HepG2 (cell line): Measurements from ENCODE around the gene LMCD1. TPM values are rescaled to one million over a fixed set of nuclear protein-coding genes. Genes with fewer than 3 reads are reported as not detected.

Source experiments
- ATAD3A ChIP-seq: sonication (generic); formaldehyde crosslinking; IDR thresholded peaks from 2 replicates; pipeline ENCODE4 v1.4.0; 2020; ENCODE audit warnings: missing genetic modification reagents
- GATAD2A ChIP-seq: IDR thresholded peaks from 2 replicates; pipeline ENCODE4 v1.6.1; 2016
- ISL2 ChIP-seq: sonication (generic); formaldehyde crosslinking; IDR thresholded peaks from 2 replicates; pipeline ENCODE4 v1.5.0; 2020; ENCODE audit warnings: missing genetic modification reagents
- PHF21A ChIP-seq: sonication (generic); formaldehyde crosslinking; IDR thresholded peaks from 2 replicates; pipeline ENCODE4 v1.5.0; 2020; ENCODE audit warnings: mild to moderate bottlenecking, missing genetic modification reagents
- ZFP36L2 ChIP-seq: sonication (generic); formaldehyde crosslinking; IDR thresholded peaks from 2 replicates; pipeline ENCODE4 v1.4.0; 2020; ENCODE audit warnings: missing genetic modification reagents
- ZFP62 ChIP-seq: sonication (generic); formaldehyde crosslinking; IDR thresholded peaks from 2 replicates; pipeline ENCODE4 v1.4.0; 2020; ENCODE audit warnings: missing genetic modification reagents
- ZNF234 ChIP-seq: sonication (generic); formaldehyde crosslinking; conservative IDR thresholded peaks from 2 replicates; pipeline ENCODE4 v1.5.1; 2020; ENCODE audit warnings: mild to moderate bottlenecking, missing genetic modification reagents
- ZNF484 ChIP-seq: sonication (generic); formaldehyde crosslinking; IDR thresholded peaks from 2 replicates; pipeline ENCODE4 v1.5.1; 2020; ENCODE audit warnings: mild to moderate bottlenecking, low read depth, missing genetic modification reagents, borderline replicate concordance
- polyA plus RNA-seq, 8 experiments: library from polyadenylated mRNA; depleted of rRNA in 3 of 8; stranded (reverse) in 7 of 8; unstranded in 1 of 8; fragments of >200 nt; fragmentation: Illumina TruSeq in 4 of 8; extraction: Trizol in 4 of 8; gene quantifications; 2 replicates each; pipeline versions ENCODE4 v1.2.1 to v1.2.3, GENCODE V29; 2011 to 2016; ENCODE audit warnings: low read depth in 4 of 8, missing spikeins in 1 of 8, mixed read lengths in 1 of 8; ENCODE audit not compliant: insufficient read depth in 1 of 8
- total RNA-seq, 5 experiments: library from RNA; depleted of rRNA; stranded (reverse); fragments of >200 nt; fragmentation: Illumina TruSeq; extraction: Trizol; gene quantifications; 2 replicates each; pipeline ENCODE4 v1.2.3, GENCODE V29; 2016; ENCODE audit warnings: low read depth in 1 of 5
- TF ChIP-seq, protein P1 (sequence below): sonication (generic); formaldehyde crosslinking; IDR thresholded peaks from 2 replicates; pipeline ENCODE4 v1.8.0; 2022; ENCODE audit warnings: low read depth, missing genetic modification reagents
- TF ChIP-seq, protein P2 (sequence below): sonication (generic); formaldehyde crosslinking; IDR thresholded peaks from 2 replicates; pipeline ENCODE4 v1.4.0; 2020; ENCODE audit warnings: missing genetic modification reagents
- TF ChIP-seq, protein P3 (sequence below): sonication (generic); formaldehyde crosslinking; IDR thresholded peaks from 2 replicates; pipeline ENCODE4 v1.5.1; 2020; ENCODE audit warnings: mild to moderate bottlenecking, missing genetic modification reagents, moderate library complexity
- TF ChIP-seq, protein P4 (sequence below): sonication (generic); formaldehyde crosslinking; IDR thresholded peaks from 2 replicates; pipeline ENCODE4 v1.4.0; 2020; ENCODE audit warnings: mild to moderate bottlenecking, missing genetic modification reagents
- TF ChIP-seq, protein P5 (sequence below): sonication (generic); formaldehyde crosslinking; IDR thresholded peaks from 2 replicates; pipeline ENCODE4 v1.4.0; 2020; ENCODE audit warnings: mild to moderate bottlenecking, low read depth, missing genetic modification reagents
- TF ChIP-seq, protein P6 (sequence below): sonication (generic); formaldehyde crosslinking; IDR thresholded peaks from 2 replicates; pipeline ENCODE4 v1.4.0; 2020; ENCODE audit warnings: low read depth, mild to moderate bottlenecking, missing genetic modification reagents

LMCD1 gene
- total and polyA plus RNA-seq, 2 of the 13 experiments (the other 11 are each of a cell fraction or from before 2014, with no cell fraction given): 6.2 to 7.1 TPM

DNA sequence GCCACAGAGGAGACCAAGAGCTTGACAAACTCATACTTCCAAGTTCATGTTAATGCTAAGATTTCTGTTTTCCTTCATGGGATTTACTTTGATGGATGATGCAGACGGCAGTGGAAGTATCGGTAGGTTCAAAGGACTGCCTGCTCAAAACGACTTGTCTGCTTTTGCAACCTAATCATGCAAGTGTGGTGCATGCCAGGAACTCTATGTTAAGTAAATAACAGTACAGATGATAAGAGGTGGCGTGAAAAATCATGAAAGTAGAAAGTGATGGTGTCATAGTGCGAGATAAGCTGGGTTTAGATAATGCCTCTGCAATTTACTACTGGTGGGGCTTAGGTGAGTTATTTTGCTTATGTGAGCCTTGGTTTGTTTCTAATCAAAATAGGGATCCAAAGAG lies 14.7 kb upstream of the LMCD1 start (continued):
- no peak for TF ChIP-seq ZNF484
- TF ChIP-seq ATAD3A (CRISPR knock-in tag): no peak
- no peak for TF ChIP-seq ZFP62 (CRISPR knock-in tag)
- TF ChIP-seq ZFP36L2 (CRISPR knock-in tag): no peak
- peak; percentile 95 for TF ChIP-seq GATAD2A
- TF ChIP-seq, protein P1, sequence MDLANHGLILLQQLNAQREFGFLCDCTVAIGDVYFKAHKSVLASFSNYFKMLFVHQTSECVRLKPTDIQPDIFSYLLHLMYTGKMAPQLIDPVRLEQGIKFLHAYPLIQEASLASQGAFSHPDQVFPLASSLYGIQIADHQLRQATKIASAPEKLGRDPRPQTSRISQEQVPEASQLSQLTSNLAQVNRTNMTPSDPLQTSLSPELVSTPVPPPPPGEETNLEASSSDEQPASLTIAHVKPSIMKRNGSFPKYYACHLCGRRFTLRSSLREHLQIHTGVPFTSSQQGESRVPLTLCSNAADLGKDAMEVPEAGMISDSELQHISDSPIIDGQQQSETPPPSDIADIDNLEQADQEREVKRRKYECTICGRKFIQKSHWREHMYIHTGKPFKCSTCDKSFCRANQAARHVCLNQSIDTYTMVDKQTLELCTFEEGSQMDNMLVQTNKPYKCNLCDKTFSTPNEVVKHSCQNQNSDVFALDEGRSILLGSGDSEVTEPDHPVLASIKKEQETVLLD: no peak
- TF ChIP-seq, protein P2, sequence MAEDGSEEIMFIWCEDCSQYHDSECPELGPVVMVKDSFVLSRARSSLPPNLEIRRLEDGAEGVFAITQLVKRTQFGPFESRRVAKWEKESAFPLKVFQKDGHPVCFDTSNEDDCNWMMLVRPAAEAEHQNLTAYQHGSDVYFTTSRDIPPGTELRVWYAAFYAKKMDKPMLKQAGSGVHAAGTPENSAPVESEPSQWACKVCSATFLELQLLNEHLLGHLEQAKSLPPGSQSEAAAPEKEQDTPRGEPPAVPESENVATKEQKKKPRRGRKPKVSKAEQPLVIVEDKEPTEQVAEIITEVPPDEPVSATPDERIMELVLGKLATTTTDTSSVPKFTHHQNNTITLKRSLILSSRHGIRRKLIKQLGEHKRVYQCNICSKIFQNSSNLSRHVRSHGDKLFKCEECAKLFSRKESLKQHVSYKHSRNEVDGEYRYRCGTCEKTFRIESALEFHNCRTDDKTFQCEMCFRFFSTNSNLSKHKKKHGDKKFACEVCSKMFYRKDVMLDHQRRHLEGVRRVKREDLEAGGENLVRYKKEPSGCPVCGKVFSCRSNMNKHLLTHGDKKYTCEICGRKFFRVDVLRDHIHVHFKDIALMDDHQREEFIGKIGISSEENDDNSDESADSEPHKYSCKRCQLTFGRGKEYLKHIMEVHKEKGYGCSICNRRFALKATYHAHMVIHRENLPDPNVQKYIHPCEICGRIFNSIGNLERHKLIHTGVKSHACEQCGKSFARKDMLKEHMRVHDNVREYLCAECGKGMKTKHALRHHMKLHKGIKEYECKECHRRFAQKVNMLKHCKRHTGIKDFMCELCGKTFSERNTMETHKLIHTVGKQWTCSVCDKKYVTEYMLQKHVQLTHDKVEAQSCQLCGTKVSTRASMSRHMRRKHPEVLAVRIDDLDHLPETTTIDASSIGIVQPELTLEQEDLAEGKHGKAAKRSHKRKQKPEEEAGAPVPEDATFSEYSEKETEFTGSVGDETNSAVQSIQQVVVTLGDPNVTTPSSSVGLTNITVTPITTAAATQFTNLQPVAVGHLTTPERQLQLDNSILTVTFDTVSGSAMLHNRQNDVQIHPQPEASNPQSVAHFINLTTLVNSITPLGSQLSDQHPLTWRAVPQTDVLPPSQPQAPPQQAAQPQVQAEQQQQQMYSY: no peak
- TF ChIP-seq, protein P3, sequence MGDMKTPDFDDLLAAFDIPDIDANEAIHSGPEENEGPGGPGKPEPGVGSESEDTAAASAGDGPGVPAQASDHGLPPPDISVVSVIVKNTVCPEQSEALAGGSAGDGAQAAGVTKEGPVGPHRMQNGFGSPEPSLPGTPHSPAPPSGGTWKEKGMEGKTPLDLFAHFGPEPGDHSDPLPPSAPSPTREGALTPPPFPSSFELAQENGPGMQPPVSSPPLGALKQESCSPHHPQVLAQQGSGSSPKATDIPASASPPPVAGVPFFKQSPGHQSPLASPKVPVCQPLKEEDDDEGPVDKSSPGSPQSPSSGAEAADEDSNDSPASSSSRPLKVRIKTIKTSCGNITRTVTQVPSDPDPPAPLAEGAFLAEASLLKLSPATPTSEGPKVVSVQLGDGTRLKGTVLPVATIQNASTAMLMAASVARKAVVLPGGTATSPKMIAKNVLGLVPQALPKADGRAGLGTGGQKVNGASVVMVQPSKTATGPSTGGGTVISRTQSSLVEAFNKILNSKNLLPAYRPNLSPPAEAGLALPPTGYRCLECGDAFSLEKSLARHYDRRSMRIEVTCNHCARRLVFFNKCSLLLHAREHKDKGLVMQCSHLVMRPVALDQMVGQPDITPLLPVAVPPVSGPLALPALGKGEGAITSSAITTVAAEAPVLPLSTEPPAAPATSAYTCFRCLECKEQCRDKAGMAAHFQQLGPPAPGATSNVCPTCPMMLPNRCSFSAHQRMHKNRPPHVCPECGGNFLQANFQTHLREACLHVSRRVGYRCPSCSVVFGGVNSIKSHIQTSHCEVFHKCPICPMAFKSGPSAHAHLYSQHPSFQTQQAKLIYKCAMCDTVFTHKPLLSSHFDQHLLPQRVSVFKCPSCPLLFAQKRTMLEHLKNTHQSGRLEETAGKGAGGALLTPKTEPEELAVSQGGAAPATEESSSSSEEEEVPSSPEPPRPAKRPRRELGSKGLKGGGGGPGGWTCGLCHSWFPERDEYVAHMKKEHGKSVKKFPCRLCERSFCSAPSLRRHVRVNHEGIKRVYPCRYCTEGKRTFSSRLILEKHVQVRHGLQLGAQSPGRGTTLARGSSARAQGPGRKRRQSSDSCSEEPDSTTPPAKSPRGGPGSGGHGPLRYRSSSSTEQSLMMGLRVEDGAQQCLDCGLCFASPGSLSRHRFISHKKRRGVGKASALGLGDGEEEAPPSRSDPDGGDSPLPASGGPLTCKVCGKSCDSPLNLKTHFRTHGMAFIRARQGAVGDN (CRISPR knock-in tag): no peak
- 0 out of 2 replicates have a peak, but pooled peaks have one; percentile 24 for TF ChIP-seq PHF21A (CRISPR knock-in tag)
- no peak for TF ChIP-seq ZNF234
- TF ChIP-seq, protein P4, sequence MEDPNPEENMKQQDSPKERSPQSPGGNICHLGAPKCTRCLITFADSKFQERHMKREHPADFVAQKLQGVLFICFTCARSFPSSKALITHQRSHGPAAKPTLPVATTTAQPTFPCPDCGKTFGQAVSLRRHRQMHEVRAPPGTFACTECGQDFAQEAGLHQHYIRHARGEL (CRISPR knock-in tag): no peak
- TF ChIP-seq ISL2 (CRISPR knock-in tag): peak; percentile 94
- TF ChIP-seq, protein P5, sequence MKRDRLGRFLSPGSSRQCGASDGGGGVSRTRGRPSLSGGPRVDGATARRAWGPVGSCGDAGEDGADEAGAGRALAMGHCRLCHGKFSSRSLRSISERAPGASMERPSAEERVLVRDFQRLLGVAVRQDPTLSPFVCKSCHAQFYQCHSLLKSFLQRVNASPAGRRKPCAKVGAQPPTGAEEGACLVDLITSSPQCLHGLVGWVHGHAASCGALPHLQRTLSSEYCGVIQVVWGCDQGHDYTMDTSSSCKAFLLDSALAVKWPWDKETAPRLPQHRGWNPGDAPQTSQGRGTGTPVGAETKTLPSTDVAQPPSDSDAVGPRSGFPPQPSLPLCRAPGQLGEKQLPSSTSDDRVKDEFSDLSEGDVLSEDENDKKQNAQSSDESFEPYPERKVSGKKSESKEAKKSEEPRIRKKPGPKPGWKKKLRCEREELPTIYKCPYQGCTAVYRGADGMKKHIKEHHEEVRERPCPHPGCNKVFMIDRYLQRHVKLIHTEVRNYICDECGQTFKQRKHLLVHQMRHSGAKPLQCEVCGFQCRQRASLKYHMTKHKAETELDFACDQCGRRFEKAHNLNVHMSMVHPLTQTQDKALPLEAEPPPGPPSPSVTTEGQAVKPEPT (CRISPR knock-in tag): no peak
- TF ChIP-seq, protein P6, sequence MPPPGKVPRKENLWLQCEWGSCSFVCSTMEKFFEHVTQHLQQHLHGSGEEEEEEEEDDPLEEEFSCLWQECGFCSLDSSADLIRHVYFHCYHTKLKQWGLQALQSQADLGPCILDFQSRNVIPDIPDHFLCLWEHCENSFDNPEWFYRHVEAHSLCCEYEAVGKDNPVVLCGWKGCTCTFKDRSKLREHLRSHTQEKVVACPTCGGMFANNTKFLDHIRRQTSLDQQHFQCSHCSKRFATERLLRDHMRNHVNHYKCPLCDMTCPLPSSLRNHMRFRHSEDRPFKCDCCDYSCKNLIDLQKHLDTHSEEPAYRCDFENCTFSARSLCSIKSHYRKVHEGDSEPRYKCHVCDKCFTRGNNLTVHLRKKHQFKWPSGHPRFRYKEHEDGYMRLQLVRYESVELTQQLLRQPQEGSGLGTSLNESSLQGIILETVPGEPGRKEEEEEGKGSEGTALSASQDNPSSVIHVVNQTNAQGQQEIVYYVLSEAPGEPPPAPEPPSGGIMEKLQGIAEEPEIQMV (CRISPR knock-in tag): no peak
